Lung (tissue), 12 donors: ENCODE results near the gene HNF4A. TPM values are rescaled to one million over a fixed set of nuclear protein-coding genes. Genes with fewer than 3 reads are reported as not detected.

ENCODE experiments used
- ATAC-seq: fragments of 200-7000 bp; cut with Tn5 transposase; one replicate; pipeline ENCODE4 v1.9.1; 2020; ENCODE audit warnings: moderate number of reproducible peaks; ENCODE audit not compliant: insufficient read depth, low FRiP score
- DNase-seq, 3 donors: peaks; one replicate each; pipeline ENCODE4 v3.0.0-alpha.2; 2013 to 2017
- H3K27ac ChIP-seq, 2 donors: one replicate each; pipeline ENCODE4 v1.5.1; 2013; ENCODE audit warnings: mild to moderate bottlenecking in 2 of 2, moderate library complexity in 2 of 2, control low read depth in 1 of 2, inconsistent platforms in 1 of 2, low read depth in 1 of 2, low read length in 1 of 2
- H3K27me3 ChIP-seq, 3 donors: one replicate each; pipeline ENCODE4 v1.5.1; 2013; ENCODE audit warnings: low read length in 2 of 3; ENCODE audit not compliant: control insufficient read depth in 3 of 3, insufficient read depth in 3 of 3
- H3K36me3 ChIP-seq, 4 donors: one replicate each; pipeline ENCODE4 v1.5.1; 2013; ENCODE audit warnings: low read length in 4 of 4, mild to moderate bottlenecking in 1 of 4, moderate library complexity in 1 of 4; ENCODE audit not compliant: control insufficient read depth in 4 of 4, insufficient read depth in 4 of 4
- H3K4me1 ChIP-seq, 5 donors: one replicate each; pipeline ENCODE4 v1.5.1; 2013; ENCODE audit warnings: low read length in 5 of 5, mild to moderate bottlenecking in 2 of 5, moderate library complexity in 1 of 5; ENCODE audit not compliant: control insufficient read depth in 5 of 5, insufficient read depth in 5 of 5
- H3K4me3 ChIP-seq: one replicate; pipeline ENCODE4 v1.5.1; 2013; ENCODE audit warnings: mild to moderate bottlenecking, control low read depth, moderate library complexity
- H3K9ac ChIP-seq, 2 donors: one replicate each; pipeline ENCODE4 v1.5.1; 2013; ENCODE audit warnings: low read length in 2 of 2, control low read depth in 1 of 2; ENCODE audit not compliant: insufficient read depth in 1 of 2
- H3K9me3 ChIP-seq, 4 donors: one replicate each; pipeline ENCODE4 v1.5.1; 2013; ENCODE audit warnings: low read length in 3 of 4, mild to moderate bottlenecking in 1 of 4, moderate library complexity in 1 of 4; ENCODE audit not compliant: control insufficient read depth in 4 of 4, insufficient read depth in 3 of 4
- CTCF ChIP-seq: IDR thresholded peaks from 2 replicates; pipeline ENCODE4 v1.5.1; 2012; ENCODE audit warnings: mild to moderate bottlenecking; ENCODE audit errors: control extremely low read depth, extremely low read depth
- WGBS, 2 donors: extraction: QIAGEN DNeasy Blood & Tissue Kit; methylation state at CpG; one replicate each; pipeline ENCODE4 v1.1.7; 2013; 5-methylcytosine and 5-hydroxymethylcytosine counted together
- polyA plus RNA-seq, 2 donors: library from polyadenylated mRNA; stranded (reverse); fragments of 200-250 nt; gene quantifications; one replicate each; pipeline ENCODE4 v1.2.1, GENCODE V29; 2013
- total RNA-seq, 2 donors: library from RNA; depleted of rRNA in 1 of 2; stranded (reverse); fragments of >200 nt in 1 of 2; gene quantifications; one replicate each; pipeline ENCODE4 v1.2.1, GENCODE V29; 2014 to 2021
- donor health status: control.
- donor health status: control.
- donor health status: Bipolar disorder and iron deficiency.
- donor health status: healthy.
- donor health status: DM: yes; HTN: yes; CAD: no.

The HNF4A gene
- total and polyA plus RNA-seq, 4 donors, result 0.14 to 1.3 (median 0.41) TPM

DNA sequence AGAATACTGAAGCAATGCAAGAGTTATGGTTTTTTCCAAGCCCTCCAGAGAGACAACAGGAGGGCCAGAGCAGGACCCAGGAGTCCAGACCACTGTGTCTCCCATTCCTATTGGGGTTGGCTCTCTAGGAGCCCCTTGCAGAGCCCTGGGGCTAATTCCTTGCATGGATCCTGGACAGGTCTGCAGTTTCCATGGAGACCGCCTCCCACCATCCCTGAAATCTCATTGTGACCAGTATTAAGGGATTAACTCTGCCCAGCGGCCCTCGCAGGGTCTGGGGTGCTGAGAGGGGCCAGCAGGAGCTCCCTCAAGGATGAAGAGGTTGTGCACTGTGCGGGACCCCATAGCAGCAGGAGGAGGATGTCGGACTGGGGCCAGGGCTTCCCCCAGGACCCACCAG, 34.8 kb downstream of the HNF4A start:
- H3K27ac ChIP-seq, result no peak overlapping the region
- no peaks in the 10 kb centered on the region for H3K36me3 ChIP-seq
- H3K4me1 ChIP-seq, result peaks cover 0 to 20% (median 8%) of the 10 kb centered on the region in 5 donors
- H3K9ac ChIP-seq, result no peak overlapping the region
- H3K4me3 ChIP-seq, result no peak overlapping the region
- no peaks in the 10 kb centered on the region for H3K27me3 ChIP-seq
- ATAC-seq, result no peak
- H3K9me3 ChIP-seq, result no peaks in the 10 kb centered on the region
- 83 to 88% methylated on average over 5 of the region's 5 CpGs for WGBS, 2 donors
- no peak for DNase-seq
- TF ChIP-seq CTCF, result no peak

GRCh38 chr20:44392088-44392775, 36.7 kb downstream of the HNF4A start:
- TF ChIP-seq CTCF, result no peak
- ATAC-seq (no peak), DNase-seq (no peak)
- no peaks in the 10 kb centered on the region for H3K9me3 ChIP-seq
- H3K4me3 ChIP-seq, result no peak overlapping the region
- H3K4me1 ChIP-seq, result peaks cover 0 to 17% (median 5%) of the 10 kb centered on the region in 5 donors
- 92 to 96% methylated on average over 8 of the region's 8 CpGs for WGBS, 2 donors
- no peaks in the 10 kb centered on the region for H3K36me3 ChIP-seq
- no peak overlapping the region for H3K27ac ChIP-seq
- H3K9ac ChIP-seq, result no peak overlapping the region
- H3K27me3 ChIP-seq, result no peaks in the 10 kb centered on the region

DNA sequence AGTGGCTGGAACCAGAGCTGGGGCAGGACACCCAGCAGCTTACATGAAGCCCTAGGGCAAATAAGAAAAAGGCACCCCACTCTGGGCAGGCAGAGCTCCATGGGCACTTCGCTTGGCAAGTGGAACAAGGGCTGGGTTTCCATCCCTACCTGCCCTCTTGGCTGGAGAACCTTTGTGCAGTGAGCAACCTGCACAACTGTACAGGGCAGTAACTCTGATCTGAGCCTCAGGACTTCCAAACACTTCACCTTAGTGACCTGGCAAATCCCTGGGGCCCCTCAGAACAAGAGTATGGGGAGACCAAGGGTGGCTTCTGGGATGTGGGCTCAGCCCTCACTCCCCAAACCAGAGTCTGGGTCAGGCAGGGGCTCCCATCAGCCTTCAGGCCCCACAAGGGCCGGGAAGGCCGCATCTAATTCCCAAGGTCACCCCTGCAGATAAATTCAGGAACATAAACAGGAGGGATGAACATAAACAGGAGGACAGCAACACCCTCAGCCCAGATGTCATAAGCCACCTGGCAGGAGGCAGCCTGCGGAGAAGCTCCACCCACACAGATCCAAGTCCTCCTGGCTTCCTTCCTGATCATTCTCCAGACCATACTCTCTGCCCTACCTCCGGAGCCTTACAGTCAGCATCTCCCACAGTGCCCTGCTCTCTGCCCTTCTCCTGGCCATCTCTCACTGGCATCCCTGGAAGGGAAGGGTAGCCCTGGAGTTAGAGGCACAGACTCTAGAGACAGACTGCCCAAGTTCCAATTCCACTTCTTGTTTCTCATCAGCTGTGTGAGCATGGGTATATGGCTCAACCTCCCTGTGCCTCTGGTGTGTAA, 37.5 kb downstream of the HNF4A start:
- WGBS, 2 donors, result 65 to 74% methylated on average over 5 of the region's 5 CpGs
- ATAC-seq (no peak), DNase-seq (no peak)
- TF ChIP-seq CTCF, result no peak
- Histone ChIP-seq H3K4me3 (no peak overlapping the region), H3K36me3 (no peaks in the 10 kb centered on the region), H3K27ac (no peak overlapping the region), H3K27me3 (no peaks in the 10 kb centered on the region), H3K9me3 (no peaks in the 10 kb centered on the region), H3K4me1 (peaks cover 0 to 16% (median 4%) of the 10 kb centered on the region in 5 donors), H3K9ac (no peak overlapping the region)
